HG03108 (cell line): ENCODE data around the gene GRIK3.
"Not testable (repeated sequence)": the region's sequence is repeated elsewhere in the genome, so short reads cannot be mapped to it uniquely, and the experiment has no call there.

Experiments
- ATAC-seq: cut with Tn5 transposase; IDR thresholded peaks from one replicate; pipeline ENCODE4 v1.9.1; 2021; ENCODE audit warnings: moderate library complexity; ENCODE audit not compliant: unreplicated experiment

The GRIK3 gene

GRCh38 chr1:36911561-36912364 is 122.6 kb downstream of the GRIK3 start:
- ATAC-seq = no peak

- no peak for ATAC-seq
These were observed 123.3 kb downstream of the GRIK3 start for GRCh38 chr1:36910886-36911540.

GRCh38 chr1:36909946-36910725 is 124.2 kb downstream of the GRIK3 start:
- ATAC-seq = no peak

GRCh38 chr1:36909359-36909758 is 125.0 kb downstream of the GRIK3 start:
- ATAC-seq = not testable (repeated sequence)

- no peak for ATAC-seq
These were observed 126.2 kb downstream of the GRIK3 start for GRCh38 chr1:36908096-36908495.

- no peak for ATAC-seq
These were observed 127.8 kb downstream of the GRIK3 start for GRCh38 chr1:36906555-36906954.

GRCh38 chr1:36905941-36906340 is 128.4 kb downstream of the GRIK3 start:
- no peak for ATAC-seq

GRCh38 chr1:36900128-36900527 is 134.2 kb downstream of the GRIK3 start:
- no peak for ATAC-seq

- ATAC-seq = not testable (repeated sequence)
These were observed 136.5 kb downstream of the GRIK3 start for GRCh38 chr1:36897813-36898212.

GRCh38 chr1:36894824-36895223 is 139.5 kb downstream of the GRIK3 start:
- no peak for ATAC-seq

- ATAC-seq = no peak
These were observed 143.5 kb downstream of the GRIK3 start for GRCh38 chr1:36890776-36891175.

GRCh38 chr1:36889478-36890226 is 144.7 kb downstream of the GRIK3 start:
- ATAC-seq = no peak

- ATAC-seq = no peak
These were observed 145.4 kb downstream of the GRIK3 start for GRCh38 chr1:36888811-36889477.

GRCh38 chr1:36885540-36886357 is 148.6 kb downstream of the GRIK3 start:
- no peak for ATAC-seq

- no peak for ATAC-seq
These were observed 149.5 kb downstream of the GRIK3 start for GRCh38 chr1:36884801-36885200.

- ATAC-seq = no peak
These were observed 150.2 kb downstream of the GRIK3 start for GRCh38 chr1:36884029-36884701.

GRCh38 chr1:36883315-36883949 is 150.9 kb downstream of the GRIK3 start:
- ATAC-seq = no peak

- ATAC-seq = no peak
These were observed 151.6 kb downstream of the GRIK3 start for GRCh38 chr1:36882536-36883285.
